GM23248 (cell line): ENCODE results near the gene ARID1B. TPM values are rescaled to one million over a fixed set of nuclear protein-coding genes. Genes with fewer than 3 reads are reported as not detected.
A peak's percentile ranks its signal among the peaks of the same experiment; 100 is the strongest.

ENCODE experiments used
- DNase-seq: peaks from one replicate; pipeline ENCODE4 v3.0.0-alpha.2; 2015
- H2AFZ ChIP-seq: fragments of 200-600 bp; sonication (generic); 2 replicates; pipeline ENCODE4 v1.6.1; 2016; ENCODE audit warnings: antibody characterized with exemption
- H3F3A ChIP-seq: fragments of 200-600 bp; sonication (generic); 2 replicates; pipeline ENCODE4 v1.6.1; 2016; ENCODE audit warnings: mild to moderate bottlenecking, antibody characterized with exemption, mixed run types; ENCODE audit not compliant: insufficient read depth
- H3K27ac ChIP-seq: fragments of 200-600 bp; sonication (generic); 2 replicates; pipeline ENCODE4 v1.5.1; 2016; ENCODE audit warnings: mild to moderate bottlenecking
- H3K27me3 ChIP-seq: fragments of 200-600 bp; sonication (generic); replicated peaks from 2 replicates; pipeline ENCODE4 v1.6.1; 2016; ENCODE audit warnings: mild to moderate bottlenecking; ENCODE audit not compliant: insufficient read depth
- H3K36me3 ChIP-seq: fragments of 200-600 bp; sonication (generic); 2 replicates; pipeline ENCODE4 v1.6.1; 2016; ENCODE audit warnings: low read depth, mild to moderate bottlenecking
- H3K4me1 ChIP-seq: fragments of 200-600 bp; sonication (generic); 2 replicates; pipeline ENCODE4 v1.6.1; 2016; ENCODE audit warnings: mild to moderate bottlenecking; ENCODE audit not compliant: insufficient read depth
- H3K4me2 ChIP-seq: fragments of 200-600 bp; sonication (generic); one replicate; pipeline ENCODE4 v1.6.1; 2016; ENCODE audit warnings: mild to moderate bottlenecking; ENCODE audit not compliant: unreplicated experiment
- H3K4me3 ChIP-seq: fragments of 200-600 bp; sonication (generic); 2 replicates; pipeline ENCODE4 v1.5.1; 2016; ENCODE audit warnings: mild to moderate bottlenecking
- H3K79me2 ChIP-seq: fragments of 200-600 bp; sonication (generic); 2 replicates; pipeline ENCODE4 v1.6.1; 2016; ENCODE audit warnings: mild to moderate bottlenecking; ENCODE audit not compliant: insufficient read depth
- H3K9ac ChIP-seq: fragments of 200-600 bp; sonication (generic); 2 replicates; pipeline ENCODE4 v1.6.1; 2016; ENCODE audit warnings: mild to moderate bottlenecking
- H3K9me2 ChIP-seq: fragments of 200-600 bp; sonication (generic); 2 replicates; pipeline ENCODE4 v1.6.1; 2016; ENCODE audit warnings: mixed run types, mild to moderate bottlenecking, moderate library complexity; ENCODE audit not compliant: insufficient read depth
- H3K9me3 ChIP-seq: fragments of 200-600 bp; sonication (generic); one replicate; pipeline ENCODE4 v1.6.1; 2017; ENCODE audit warnings: low read depth
- H4K20me1 ChIP-seq: fragments of 200-600 bp; sonication (generic); 2 replicates; pipeline ENCODE4 v1.6.0; 2016; ENCODE audit not compliant: insufficient read depth
- EZH2 ChIP-seq: fragments of 200-600 bp; sonication (generic); IDR thresholded peaks from 2 replicates; pipeline ENCODE4 v1.6.1; 2018; ENCODE audit warnings: antibody characterized with exemption, mild to moderate bottlenecking; ENCODE audit not compliant: insufficient read depth, poor library complexity, severe bottlenecking
- EZH2phosphoT487 ChIP-seq: fragments of 200-600 bp; sonication (generic); IDR thresholded peaks from 2 replicates; pipeline ENCODE4 v1.6.1; 2018; ENCODE audit warnings: antibody characterized with exemption, moderate library complexity, mild to moderate bottlenecking, low read depth; ENCODE audit not compliant: insufficient read depth
- WGBS, 2 experiments: methylation state at CpG; one replicate each; pipeline ENCODE4 v1.1.6; 2015 to 2017; ENCODE audit warnings: low lambda C conversion rate in 2 of 2, low coverage in 1 of 2; ENCODE audit errors: missing lambda C conversion rate in 2 of 2; 5-methylcytosine and 5-hydroxymethylcytosine counted together
- in situ Hi-C: fragments of 300-500 bp; cut with MboI; formaldehyde crosslinking; loops from 2 replicates; pipeline ENCODE4 v1.15.0; 2020
- polyA plus RNA-seq: library from polyadenylated mRNA; unstranded; fragments of >200 nt; fragmentation: Nextera tagmentation; extraction: Ambion mirVana; gene quantifications from 2 replicates; pipeline ENCODE4 v1.2.1, GENCODE V29; 2016
- total RNA-seq: library from RNA; depleted of rRNA; stranded (reverse); fragments of >200 nt; shearing (Covaris generic); gene quantifications from 2 replicates; pipeline ENCODE4 v1.2.3, GENCODE V29; 2014

Gene ARID1B
- total and polyA plus RNA-seq, 2 experiments from 2014 or later = 19.3 to 21.2 TPM

GRCh38 chr6:156857573-156857972 lies 80.4 kb downstream of the ARID1B start:
- H2AFZ ChIP-seq = no peak overlapping the region
- 74 to 75% methylated on average over 2 of the region's 2 CpGs for WGBS, 2 experiments
- H3K9me3 ChIP-seq = no peaks in the 10 kb centered on the region
- peaks cover 100% of the 10 kb centered on the region for H3K79me2 ChIP-seq
- no peaks in the 10 kb centered on the region for H3K27me3 ChIP-seq
- H3K9ac ChIP-seq = peak overlapping the region; percentile 51; the same call in 1 of the 2 replicates
- no peaks in the 10 kb centered on the region for H3K9me2 ChIP-seq
- H3K4me2 ChIP-seq = no peak overlapping the region
- H3K4me3 ChIP-seq = no peak overlapping the region
- in situ Hi-C loops = no loop called here
- H4K20me1 ChIP-seq = peaks cover 21% of the 10 kb centered on the region; the same call in 1 of the 2 replicates
- no peaks in the 10 kb centered on the region for H3F3A ChIP-seq
- no peak for TF ChIP-seq EZH2phosphoT487
- no peak for TF ChIP-seq EZH2
- no peaks in the 10 kb centered on the region for H3K36me3 ChIP-seq
- peak overlapping the region; percentile 56 for H3K27ac ChIP-seq
- peak; percentile 76 for DNase-seq
- peaks cover 7% of the 10 kb centered on the region; the same call in 1 of the 2 replicates for H3K4me1 ChIP-seq

- H3K4me1 ChIP-seq = peaks cover 7% of the 10 kb centered on the region; the same call in 1 of the 2 replicates
- H3K27ac ChIP-seq = no peak overlapping the region
- DNase-seq = no peak
- H3K4me3 ChIP-seq = no peak overlapping the region
- TF ChIP-seq EZH2 (no peak), EZH2phosphoT487 (no peak)
- no peak overlapping the region for H3K9ac ChIP-seq
- no peaks in the 10 kb centered on the region for H3K9me3 ChIP-seq
- WGBS, 2 experiments = 76% methylated on average over 1 of the region's 1 CpG
- 0 out of 2 replicates have a peak, but pooled peaks cover 4% of the 10 kb centered on the region for H3F3A ChIP-seq
- peaks cover 9% of the 10 kb centered on the region; the same call in 1 of the 2 replicates for H4K20me1 ChIP-seq
- no peaks in the 10 kb centered on the region for H3K36me3 ChIP-seq
- H3K9me2 ChIP-seq = no peaks in the 10 kb centered on the region
- H2AFZ ChIP-seq = no peak overlapping the region
- in situ Hi-C loops = no loop called here
- peaks cover 100% of the 10 kb centered on the region for H3K79me2 ChIP-seq
- H3K4me2 ChIP-seq = no peak overlapping the region
- H3K27me3 ChIP-seq = no peaks in the 10 kb centered on the region
These were observed 82.5 kb downstream of the ARID1B start for GRCh38 chr6:156859686-156860085.

- no peaks in the 10 kb centered on the region for H3K9me2 ChIP-seq
- H3K4me2 ChIP-seq = no peak overlapping the region
- H2AFZ ChIP-seq = no peak overlapping the region
- H3K4me1 ChIP-seq = peaks cover 14% of the 10 kb centered on the region
- H3F3A ChIP-seq = peaks cover 19% of the 10 kb centered on the region
- H3K4me3 ChIP-seq = no peak overlapping the region
- H4K20me1 ChIP-seq = peaks cover 12% of the 10 kb centered on the region
- H3K9ac ChIP-seq = no peak overlapping the region
- peaks cover 100% of the 10 kb centered on the region for H3K79me2 ChIP-seq
- H3K36me3 ChIP-seq = no peaks in the 10 kb centered on the region
- in situ Hi-C loops = no loop called here
- H3K27me3 ChIP-seq = no peaks in the 10 kb centered on the region
- 97 to 99% methylated on average over 7 of the region's 7 CpGs for WGBS, 2 experiments
- TF ChIP-seq EZH2phosphoT487 = no peak
- no peak for TF ChIP-seq EZH2
- no peak for DNase-seq
- no peaks in the 10 kb centered on the region for H3K9me3 ChIP-seq
- no peak overlapping the region for H3K27ac ChIP-seq
These were observed 85.5 kb downstream of the ARID1B start for GRCh38 chr6:156862711-156863110.

GRCh38 chr6:156863504-156863903 lies 86.3 kb downstream of the ARID1B start:
- Histone ChIP-seq H2AFZ (no peak overlapping the region), H3F3A (peaks cover 19% of the 10 kb centered on the region), H3K27ac (no peak overlapping the region), H3K4me3 (no peak overlapping the region), H3K9ac (no peak overlapping the region), H3K9me3 (no peaks in the 10 kb centered on the region), H3K79me2 (peaks cover 100% of the 10 kb centered on the region), H4K20me1 (peaks cover 6% of the 10 kb centered on the region), H3K4me2 (no peak overlapping the region), H3K4me1 (peaks cover 13% of the 10 kb centered on the region), H3K36me3 (no peaks in the 10 kb centered on the region), H3K9me2 (no peaks in the 10 kb centered on the region), H3K27me3 (no peaks in the 10 kb centered on the region)
- in situ Hi-C loops = no loop called here
- TF ChIP-seq EZH2 (no peak), EZH2phosphoT487 (no peak)
- no peak for DNase-seq

GRCh38 chr6:156864557-156864956 lies 87.4 kb downstream of the ARID1B start:
- H3K9ac ChIP-seq = no peak overlapping the region
- no peaks in the 10 kb centered on the region for H3K9me2 ChIP-seq
- TF ChIP-seq EZH2 (no peak), EZH2phosphoT487 (no peak)
- WGBS, 2 experiments = 95 to 97% methylated on average over 6 of the region's 6 CpGs
- H3K9me3 ChIP-seq = no peaks in the 10 kb centered on the region
- no peaks in the 10 kb centered on the region for H3K36me3 ChIP-seq
- in situ Hi-C loops = no loop called here
- no peak overlapping the region for H3K27ac ChIP-seq
- no peak overlapping the region for H2AFZ ChIP-seq
- H3K4me2 ChIP-seq = no peak overlapping the region
- DNase-seq = no peak
- peaks cover 8% of the 10 kb centered on the region for H4K20me1 ChIP-seq
- no peaks in the 10 kb centered on the region for H3K27me3 ChIP-seq
- peaks cover 19% of the 10 kb centered on the region for H3F3A ChIP-seq
- H3K4me1 ChIP-seq = peaks cover 13% of the 10 kb centered on the region
- H3K79me2 ChIP-seq = peaks cover 100% of the 10 kb centered on the region
- H3K4me3 ChIP-seq = no peak overlapping the region
